PFSK-1 (cell line): Measurements from ENCODE around the gene COA8.

Experiments used
- POLR2AphosphoS5 ChIP-seq: IDR thresholded peaks from 2 replicates; pipeline ENCODE4 v1.6.1; 2012; ENCODE audit warnings: low read depth, mild to moderate bottlenecking, control low read depth, low read length, moderate library complexity
- TAF1 ChIP-seq: IDR thresholded peaks from 2 replicates; pipeline ENCODE4 v1.6.1; 2012; ENCODE audit warnings: low read length, control low read depth, borderline replicate concordance; ENCODE audit not compliant: insufficient read depth

GRCh38 chr14:103621860-103622259 is 59.1 kb downstream of the COA8 start:
- TF ChIP-seq POLR2AphosphoS5 (no peak), TAF1 (no peak)
